Kidney epithelial cell (primary cell): ENCODE measurements around the gene ICA1. TPM values are rescaled to one million over a fixed set of nuclear protein-coding genes. Genes with fewer than 3 reads are reported as not detected.

Source experiments
- total RNA-seq: library from RNA; depleted of rRNA; stranded (reverse); fragments of >200 nt; gene quantifications from 2 replicates; pipeline ENCODE4 v1.2.3, GENCODE V29; 2015

ICA1 gene
- total RNA-seq, 1 donor from 2014 or later, result 20.7 TPM

Other genes starting within 250 kb of the ICA1 start
- not detected in 2 replicates for gene NXPH1, start 171.4 kb upstream of the ICA1 start, total RNA-seq